OCI-LY1 (cell line): ENCODE results near the gene C19orf67.

Experiments used
- H2AFZ ChIP-seq: fragments of 200-600 bp; sonication (generic), shearing (Covaris generic); 2 replicates; pipeline ENCODE4 v1.6.0; 2014; ENCODE audit warnings: antibody characterized with exemption, mild to moderate bottlenecking, low read length
- H3F3A ChIP-seq: fragments of 200-600 bp; sonication (generic), shearing (Covaris generic); 2 replicates; pipeline ENCODE4 v1.6.0; 2014; ENCODE audit warnings: mild to moderate bottlenecking, antibody characterized with exemption, low read length, moderate library complexity; ENCODE audit not compliant: insufficient read depth
- H3K27ac ChIP-seq: fragments of 200-600 bp; sonication (generic); 2 replicates; pipeline ENCODE4 v1.5.1; 2014; ENCODE audit warnings: low read length, mixed run types, mild to moderate bottlenecking, low read depth; ENCODE audit not compliant: poor library complexity, severe bottlenecking
- H3K27me3 ChIP-seq: fragments of 200-600 bp; sonication (generic); 2 replicates; pipeline ENCODE4 v1.6.0; 2014; ENCODE audit warnings: antibody characterized with exemption, mild to moderate bottlenecking, low read length, moderate library complexity; ENCODE audit not compliant: insufficient read depth
- H3K36me3 ChIP-seq: fragments of 200-600 bp; sonication (generic); 2 replicates; pipeline ENCODE4 v1.6.1; 2014; ENCODE audit warnings: mild to moderate bottlenecking, antibody characterized with exemption, low read length, moderate library complexity, mixed read lengths; ENCODE audit not compliant: insufficient read depth
- H3K4me1 ChIP-seq: fragments of 200-600 bp; sonication (generic); 2 replicates; pipeline ENCODE4 v1.5.1; 2014; ENCODE audit warnings: mild to moderate bottlenecking, low read length, moderate library complexity; ENCODE audit not compliant: insufficient read depth, severe bottlenecking
- H3K4me2 ChIP-seq: fragments of 200-600 bp; sonication (generic), shearing (Covaris generic); 2 replicates; pipeline ENCODE4 v1.6.1; 2014; ENCODE audit warnings: low read length
- H3K4me3 ChIP-seq: fragments of 200-600 bp; sonication (generic); 2 replicates; pipeline ENCODE4 v1.5.1; 2014; ENCODE audit warnings: low read length, low read depth, mild to moderate bottlenecking, mixed read lengths; ENCODE audit not compliant: poor library complexity, severe bottlenecking
- H3K79me2 ChIP-seq: fragments of 200-600 bp; shearing (Covaris generic); 2 replicates; pipeline ENCODE4 v1.6.1; 2016; ENCODE audit warnings: mixed run types, low read length, mixed read lengths; ENCODE audit not compliant: insufficient read depth
- H3K9ac ChIP-seq: fragments of 200-600 bp; sonication (generic), shearing (Covaris generic); 2 replicates; pipeline ENCODE4 v1.6.1; 2014; ENCODE audit warnings: mild to moderate bottlenecking, low read length, mixed read lengths
- H3K9me2 ChIP-seq: fragments of 200-600 bp; sonication (generic), shearing (Covaris generic); 2 replicates; pipeline ENCODE4 v1.6.1; 2014; ENCODE audit warnings: low read depth, mild to moderate bottlenecking, low read length, mixed read lengths
- H3K9me3 ChIP-seq: fragments of 200-600 bp; shearing (Covaris generic); 2 replicates; pipeline ENCODE4 v1.6.1; 2014; ENCODE audit warnings: low read length, mixed read lengths
- H4K20me1 ChIP-seq: fragments of 200-600 bp; sonication (generic), shearing (Covaris generic); 2 replicates; pipeline ENCODE4 v1.6.0; 2016; ENCODE audit warnings: mild to moderate bottlenecking, low read length; ENCODE audit not compliant: insufficient read depth
- EZH2 ChIP-seq: fragments of 200-600 bp; sonication (generic), shearing (Covaris generic); IDR thresholded peaks from 2 replicates; pipeline ENCODE4 v1.8.0; 2017; ENCODE audit warnings: borderline replicate concordance, mixed run types, mild to moderate bottlenecking, antibody characterized with exemption, low read length, moderate library complexity, mixed read lengths
- TF ChIP-seq, protein P1 (sequence below): fragments of 200-600 bp; sonication (generic), shearing (Covaris generic); IDR thresholded peaks from 2 replicates; pipeline ENCODE4 v1.5.1; 2017; ENCODE audit warnings: mild to moderate bottlenecking, antibody characterized with exemption, low read length, moderate library complexity, mixed read lengths

Gene C19orf67

DNA sequence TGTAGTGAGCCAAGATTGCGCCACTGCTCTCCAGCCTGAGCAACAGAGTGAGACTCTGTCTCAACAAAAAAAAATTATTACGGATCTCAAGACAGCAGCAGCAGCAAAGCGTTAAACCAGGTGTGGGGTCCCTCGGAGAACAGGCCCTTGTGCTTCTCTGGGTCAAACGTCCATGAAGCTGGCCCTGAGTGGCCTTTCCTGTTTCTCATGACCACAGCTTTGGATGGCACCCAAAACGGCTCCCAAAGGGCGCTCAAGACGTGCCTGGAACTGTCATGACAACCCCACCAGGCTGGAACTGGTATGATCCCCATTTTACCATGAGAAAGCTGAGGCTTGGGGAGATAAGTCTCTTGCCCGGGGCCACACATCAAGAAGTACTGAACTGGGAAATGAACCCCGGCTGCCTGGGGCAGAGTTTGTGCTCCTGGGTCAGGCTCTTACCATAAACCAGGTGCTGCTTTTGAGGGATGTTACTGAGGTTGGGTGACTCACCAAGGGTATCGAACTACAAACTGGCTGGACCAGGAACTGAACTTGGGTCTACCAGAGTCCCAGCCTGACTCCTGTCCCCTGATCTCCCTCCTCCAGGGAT is 16.6 kb upstream of the C19orf67 start:
- H4K20me1 ChIP-seq = no peaks in the 10 kb centered on the region
- no peaks in the 10 kb centered on the region for H3K9me3 ChIP-seq
- no peak overlapping the region for H3K4me3 ChIP-seq
- no peak for TF ChIP-seq EZH2
- TF ChIP-seq, protein P1, sequence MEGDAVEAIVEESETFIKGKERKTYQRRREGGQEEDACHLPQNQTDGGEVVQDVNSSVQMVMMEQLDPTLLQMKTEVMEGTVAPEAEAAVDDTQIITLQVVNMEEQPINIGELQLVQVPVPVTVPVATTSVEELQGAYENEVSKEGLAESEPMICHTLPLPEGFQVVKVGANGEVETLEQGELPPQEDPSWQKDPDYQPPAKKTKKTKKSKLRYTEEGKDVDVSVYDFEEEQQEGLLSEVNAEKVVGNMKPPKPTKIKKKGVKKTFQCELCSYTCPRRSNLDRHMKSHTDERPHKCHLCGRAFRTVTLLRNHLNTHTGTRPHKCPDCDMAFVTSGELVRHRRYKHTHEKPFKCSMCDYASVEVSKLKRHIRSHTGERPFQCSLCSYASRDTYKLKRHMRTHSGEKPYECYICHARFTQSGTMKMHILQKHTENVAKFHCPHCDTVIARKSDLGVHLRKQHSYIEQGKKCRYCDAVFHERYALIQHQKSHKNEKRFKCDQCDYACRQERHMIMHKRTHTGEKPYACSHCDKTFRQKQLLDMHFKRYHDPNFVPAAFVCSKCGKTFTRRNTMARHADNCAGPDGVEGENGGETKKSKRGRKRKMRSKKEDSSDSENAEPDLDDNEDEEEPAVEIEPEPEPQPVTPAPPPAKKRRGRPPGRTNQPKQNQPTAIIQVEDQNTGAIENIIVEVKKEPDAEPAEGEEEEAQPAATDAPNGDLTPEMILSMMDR = no peak
- no peaks in the 10 kb centered on the region for H3F3A ChIP-seq
- no peaks in the 10 kb centered on the region for H3K9me2 ChIP-seq
- no peak overlapping the region for H3K27ac ChIP-seq
- H2AFZ ChIP-seq = no peak overlapping the region
- no peaks in the 10 kb centered on the region for H3K27me3 ChIP-seq
- H3K36me3 ChIP-seq = peaks cover 51% of the 10 kb centered on the region
- H3K9ac ChIP-seq = no peak overlapping the region
- H3K79me2 ChIP-seq = no peaks in the 10 kb centered on the region
- H3K4me2 ChIP-seq = no peak overlapping the region
- no peaks in the 10 kb centered on the region for H3K4me1 ChIP-seq

DNA sequence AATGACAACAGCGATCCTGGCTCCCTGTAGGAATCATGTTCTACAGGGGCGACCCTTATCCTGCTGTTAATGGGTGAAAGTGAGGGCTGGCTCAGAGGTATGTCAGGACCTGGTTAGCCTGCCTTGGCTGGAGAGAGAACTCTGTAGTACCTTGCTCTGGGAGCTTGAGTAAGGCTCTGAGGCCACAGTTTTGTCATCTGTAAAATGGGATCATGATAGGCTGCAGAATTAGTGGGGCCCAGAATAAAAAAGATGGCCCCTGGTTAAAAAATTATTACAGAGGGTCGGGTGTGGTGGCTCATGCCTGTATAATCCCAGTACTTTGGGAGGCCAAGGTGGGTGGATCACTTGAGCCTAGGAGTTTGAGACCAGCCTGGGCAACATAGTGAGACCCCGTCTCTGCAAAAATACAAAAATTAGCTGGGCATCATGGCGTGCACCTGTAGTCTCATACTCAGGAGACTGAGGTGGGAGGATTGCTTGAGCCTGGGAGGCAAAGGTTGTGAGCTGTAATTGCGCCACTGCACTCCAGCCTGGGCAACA is 15.5 kb upstream of the C19orf67 start:
- Histone ChIP-seq H3F3A (no peaks in the 10 kb centered on the region), H3K9me2 (no peaks in the 10 kb centered on the region), H3K27me3 (no peaks in the 10 kb centered on the region), H3K4me3 (no peak overlapping the region), H3K79me2 (no peaks in the 10 kb centered on the region), H3K36me3 (peaks cover 57% of the 10 kb centered on the region), H3K4me2 (no peak overlapping the region), H4K20me1 (no peaks in the 10 kb centered on the region), H3K9ac (no peak overlapping the region), H3K9me3 (no peaks in the 10 kb centered on the region), H3K4me1 (no peaks in the 10 kb centered on the region), H3K27ac (no peak overlapping the region), H2AFZ (no peak overlapping the region)
- TF ChIP-seq, protein P1 = no peak
- TF ChIP-seq EZH2 = no peak

DNA sequence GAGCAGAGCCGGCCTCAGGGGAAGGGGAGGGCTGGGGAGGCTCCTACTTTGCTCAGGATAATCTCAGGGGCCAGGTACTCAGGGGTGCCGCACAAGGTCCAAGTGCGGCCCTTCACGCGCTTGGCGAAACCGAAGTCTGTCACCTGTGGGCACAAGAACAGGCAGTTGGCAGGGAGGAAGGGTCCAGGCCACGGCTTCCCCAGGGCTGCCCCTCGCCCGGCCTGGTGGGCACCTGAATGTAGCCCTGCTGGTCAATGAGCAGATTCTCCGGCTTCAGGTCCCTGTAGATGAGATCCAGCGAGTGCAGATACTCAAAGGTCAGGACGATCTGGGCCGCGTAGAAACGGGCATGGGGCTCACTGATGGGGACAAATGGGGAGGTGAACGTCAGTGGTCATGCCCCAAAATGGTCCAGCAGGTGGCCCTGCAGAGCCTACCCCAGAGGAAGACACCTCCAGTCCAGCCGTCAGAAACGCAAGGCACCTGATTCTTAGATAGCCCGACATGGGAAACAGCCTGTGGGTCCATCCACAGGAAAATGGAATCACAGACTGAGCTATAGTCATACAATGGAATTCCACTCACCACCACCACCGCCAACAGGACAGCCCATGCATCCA is 12.1 kb upstream of the C19orf67 start:
- TF ChIP-seq EZH2 = no peak
- TF ChIP-seq, protein P1 = no peak
- no peaks in the 10 kb centered on the region for H3F3A ChIP-seq
- H3K4me3 ChIP-seq = no peak overlapping the region
- H3K9ac ChIP-seq = no peak overlapping the region
- peaks cover 44% of the 10 kb centered on the region for H3K36me3 ChIP-seq
- H3K27me3 ChIP-seq = no peaks in the 10 kb centered on the region
- H3K79me2 ChIP-seq = no peaks in the 10 kb centered on the region
- H3K9me3 ChIP-seq = peaks cover 7% of the 10 kb centered on the region
- H4K20me1 ChIP-seq = no peaks in the 10 kb centered on the region
- no peak overlapping the region for H3K27ac ChIP-seq
- H2AFZ ChIP-seq = no peak overlapping the region
- no peaks in the 10 kb centered on the region for H3K4me1 ChIP-seq
- H3K9me2 ChIP-seq = no peaks in the 10 kb centered on the region
- no peak overlapping the region for H3K4me2 ChIP-seq
